ENCODE results near the gene UBE2O. TPM values are rescaled to one million over a fixed set of nuclear protein-coding genes. Genes with fewer than 3 reads are reported as not detected.
A peak's percentile ranks its signal among the peaks of the same experiment; 100 is the strongest.

The UBE2O gene
- total RNA-seq, 1 experiment from 2014 or later, result 52.6 TPM

DNA sequence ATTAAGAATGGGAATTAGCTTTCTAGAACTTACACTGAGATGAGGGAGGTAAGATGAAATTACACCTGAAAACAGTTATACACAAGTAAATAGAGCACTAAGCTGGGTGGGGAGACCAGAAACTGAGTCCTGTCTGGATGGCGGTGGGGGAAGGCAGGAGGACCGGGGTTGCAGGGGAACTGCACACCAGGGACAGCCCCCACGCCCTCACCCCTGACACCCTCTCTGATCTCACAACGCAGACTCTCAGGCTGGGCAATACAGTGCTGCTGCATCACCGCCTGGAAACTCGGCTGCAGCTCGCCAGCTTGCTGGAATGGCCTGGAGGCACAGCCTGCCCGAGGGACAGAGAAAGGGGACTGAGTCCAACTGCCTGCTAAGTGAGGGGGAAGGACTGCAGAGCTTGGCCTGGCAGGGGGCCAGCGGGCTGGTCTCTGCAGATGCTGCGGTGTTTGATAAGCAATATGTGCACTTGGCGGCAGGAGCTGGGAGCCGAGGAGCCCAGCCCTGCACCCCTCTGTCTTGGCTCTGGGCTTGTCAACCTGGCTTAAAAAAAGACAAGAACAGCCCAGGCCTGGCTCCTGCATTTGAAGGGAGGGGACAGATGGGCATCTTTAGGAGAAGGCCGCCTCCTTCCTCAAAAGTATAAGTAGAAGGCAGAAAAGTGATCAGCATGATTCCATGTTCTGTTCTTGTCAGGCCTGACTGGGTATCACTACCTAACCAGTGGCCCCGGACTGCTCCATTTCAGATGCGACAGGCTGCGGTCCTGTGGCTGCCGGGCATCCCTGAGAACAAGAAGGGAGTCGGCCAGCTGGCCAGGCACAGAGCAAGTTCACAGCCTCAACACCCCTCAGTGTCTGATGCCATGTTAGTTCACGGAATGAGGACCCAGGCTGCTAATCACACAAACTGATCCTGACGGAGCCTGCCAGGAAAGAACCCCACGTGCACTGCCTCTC, 38.3 kb downstream of the UBE2O start:
- Histone ChIP-seq H4K20me1 (ENCODE audit: control insufficient read depth, insufficient read depth, insufficient read length) (no peaks in the 10 kb centered on the region), H3K79me2 (ENCODE audit: insufficient read depth, low read length) (peaks cover 4% of the 10 kb centered on the region; the same call in 1 of the 2 replicates), H4K5ac (ENCODE audit: insufficient read length, low read depth, low read length) (no peak overlapping the region)

More for the DNA sequence above, 38.3 kb downstream of the UBE2O start:
- H2BK12ac ChIP-seq (ENCODE audit: insufficient read length, low read depth, low read length), result no peak overlapping the region
- no peak overlapping the region for H3K27ac ChIP-seq (ENCODE audit: insufficient read length, low read depth, low read length)
- no peaks in the 10 kb centered on the region for H3K27me3 Mint-ChIP-seq (ENCODE audit: low read depth)
- H3K18ac ChIP-seq (ENCODE audit: insufficient read length, low read depth, low read length), result no peak overlapping the region
- no peak overlapping the region for H2BK5ac ChIP-seq (ENCODE audit: insufficient read length, low read length)
- H3K4me2 ChIP-seq (ENCODE audit: insufficient read depth, insufficient read length, low read length), result no peak overlapping the region
- peaks cover 4% of the 10 kb centered on the region for H3K4me1 ChIP-seq (ENCODE audit: insufficient read depth, low read length)
- no peak overlapping the region for H2BK120ac ChIP-seq (ENCODE audit: low read depth, low read length, poor library complexity, severe bottlenecking)
- H3K23ac ChIP-seq (ENCODE audit: insufficient read length, low read depth, low read length), result no peak overlapping the region
- H3K9me3 Mint-ChIP-seq, result no peaks in the 10 kb centered on the region
- H3K4me1 Mint-ChIP-seq, result peaks cover 19 to 25% of the 10 kb centered on the region in 2 experiments
- H4K8ac ChIP-seq (replicated peaks; ENCODE audit: insufficient read length, low read depth, low read length), result no peak overlapping the region
- TF ChIP-seq, protein P1, sequence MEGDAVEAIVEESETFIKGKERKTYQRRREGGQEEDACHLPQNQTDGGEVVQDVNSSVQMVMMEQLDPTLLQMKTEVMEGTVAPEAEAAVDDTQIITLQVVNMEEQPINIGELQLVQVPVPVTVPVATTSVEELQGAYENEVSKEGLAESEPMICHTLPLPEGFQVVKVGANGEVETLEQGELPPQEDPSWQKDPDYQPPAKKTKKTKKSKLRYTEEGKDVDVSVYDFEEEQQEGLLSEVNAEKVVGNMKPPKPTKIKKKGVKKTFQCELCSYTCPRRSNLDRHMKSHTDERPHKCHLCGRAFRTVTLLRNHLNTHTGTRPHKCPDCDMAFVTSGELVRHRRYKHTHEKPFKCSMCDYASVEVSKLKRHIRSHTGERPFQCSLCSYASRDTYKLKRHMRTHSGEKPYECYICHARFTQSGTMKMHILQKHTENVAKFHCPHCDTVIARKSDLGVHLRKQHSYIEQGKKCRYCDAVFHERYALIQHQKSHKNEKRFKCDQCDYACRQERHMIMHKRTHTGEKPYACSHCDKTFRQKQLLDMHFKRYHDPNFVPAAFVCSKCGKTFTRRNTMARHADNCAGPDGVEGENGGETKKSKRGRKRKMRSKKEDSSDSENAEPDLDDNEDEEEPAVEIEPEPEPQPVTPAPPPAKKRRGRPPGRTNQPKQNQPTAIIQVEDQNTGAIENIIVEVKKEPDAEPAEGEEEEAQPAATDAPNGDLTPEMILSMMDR (conservative IDR thresholded peaks at IDR 0.05), result no peak
- no CpG with 5 or more reads among the region's 21 CpGs for WGBS (ENCODE audit: extremely low coverage, insufficient read length, low lambda C conversion rate)
- no peak overlapping the region for H3K4me3 Mint-ChIP-seq
- no peak overlapping the region for H3K56ac ChIP-seq (ENCODE audit: insufficient read length, low read depth, low read length)
- H2AFZ ChIP-seq (ENCODE audit: low read length), result no peak overlapping the region
- H2AK5ac ChIP-seq (ENCODE audit: insufficient read length, low read length), result no peak overlapping the region
- peaks cover 3% of the 10 kb centered on the region for H3K79me1 ChIP-seq (ENCODE audit: insufficient read depth, low read depth, low read length, poor library complexity, severe bottlenecking)
- no peaks in the 10 kb centered on the region for H3K9me3 ChIP-seq (ENCODE audit: control insufficient read depth, low read depth, low read length)
- H4K91ac ChIP-seq (ENCODE audit: insufficient read length, low read depth, low read length), result no peak overlapping the region
- peak overlapping the region in 2 of 3 experiments; percentile 52 to 68; a peak in 2 of 7 replicates for H3K27ac Mint-ChIP-seq
- no peak overlapping the region for H2BK20ac ChIP-seq (ENCODE audit: low read depth, low read length, poor library complexity, severe bottlenecking)
- DNase-seq, result no peak
- H3K4ac ChIP-seq (ENCODE audit: low read depth, low read length), result no peak overlapping the region
- no peak overlapping the region for H3K9ac ChIP-seq (ENCODE audit: extremely low read depth, insufficient read length, low read length)
- peaks cover 4 to 16% (median 10%) of the 10 kb centered on the region in 3 experiments for H3K36me3 Mint-ChIP-seq (ENCODE audit: insufficient read depth in 1 of 3, low read depth in 3 of 3)
- no peak overlapping the region for H2BK15ac ChIP-seq (ENCODE audit: low read depth, low read length)
- no peak overlapping the region for H3K14ac ChIP-seq (ENCODE audit: insufficient read depth, low read length)
- H3K27me3 ChIP-seq (ENCODE audit: insufficient read depth, low read length), result no peaks in the 10 kb centered on the region
- H3K23me2 ChIP-seq (ENCODE audit: insufficient read length, low read depth, low read length, poor library complexity, severe bottlenecking), result no peaks in the 10 kb centered on the region
- no peak overlapping the region for H3T11ph ChIP-seq (ENCODE audit: low read length)
